Activated CD8-positive, alpha-beta T cell treated with anti-CD3 and anti-CD28 coated beads for 36 hours (primary cell): Measurements from ENCODE around the gene EEF1A2. TPM values are rescaled to one million over a fixed set of nuclear protein-coding genes. Genes with fewer than 3 reads are reported as not detected.

Experiments
- ATAC-seq: fragments of 200-7000 bp; cut with Tn5 transposase; one replicate; pipeline ENCODE4 v1.10.0; 2021; ENCODE audit warnings: mild to moderate bottlenecking, moderate library complexity
- CTCF ChIA-PET: fragments of 350-600 bp; sonication (Branson Sonifier 250); formaldehyde crosslinking; loops from one replicate; lab custom pipeline; 2021; ENCODE audit warnings: antibody characterized with exemption; lab: Charles Lee
- POLR2A ChIA-PET: fragments of 350-600 bp; sonication (Branson Sonifier 250); formaldehyde crosslinking; loops from one replicate; lab custom pipeline; 2021; ENCODE audit warnings: antibody characterized with exemption; lab: Charles Lee
- DNase-seq: peaks from one replicate; pipeline ENCODE4 v3.0.0-alpha.2; 2020
- H3K27ac Mint-ChIP-seq: one replicate; pipeline ENCODE4 v1.8.0; 2021; ENCODE audit warnings: mild to moderate bottlenecking, mixed read lengths
- H3K27me3 Mint-ChIP-seq: one replicate; pipeline ENCODE4 v1.8.0; 2021; ENCODE audit warnings: mixed read lengths
- H3K36me3 Mint-ChIP-seq: one replicate; pipeline ENCODE4 v1.8.0; 2021; ENCODE audit warnings: low read depth, mixed read lengths
- H3K4me1 Mint-ChIP-seq: one replicate; pipeline ENCODE4 v1.8.0; 2021; ENCODE audit warnings: low read depth, mixed read lengths
- H3K4me3 Mint-ChIP-seq: one replicate; pipeline ENCODE4 v1.8.0; 2021; ENCODE audit warnings: mild to moderate bottlenecking, moderate library complexity, mixed read lengths
- H3K9me3 Mint-ChIP-seq: one replicate; pipeline ENCODE4 v1.8.0; 2021; ENCODE audit warnings: mixed read lengths
- CTCF ChIP-seq: fragments of 200-600 bp; IDR thresholded peaks from one replicate; pipeline ENCODE4 v1.8.0; 2022; ENCODE audit warnings: antibody characterized with exemption, mild to moderate bottlenecking
- intact Hi-C: fragments of 100-400 bp; cut with micrococcal nuclease; formaldehyde crosslinking; loops from one replicate; pipeline ENCODE4 v1.10.0; 2022
- total RNA-seq, 2 experiments: library from RNA; stranded (reverse); gene quantifications; one replicate each; pipeline ENCODE4 v1.2.3, GENCODE V29; 2021

EEF1A2 gene
- total RNA-seq, 2 experiments from 2014 or later, result 1.4 to 2.2 TPM

- Mint-ChIP-seq H3K4me1 (no peaks in the 10 kb centered on the region), H3K36me3 (no peaks in the 10 kb centered on the region), H3K27ac (no peak overlapping the region), H3K4me3 (no peak overlapping the region), H3K27me3 (peaks cover 14% of the 10 kb centered on the region), H3K9me3 (no peaks in the 10 kb centered on the region)
- ChIA-PET POLR2A (no interaction called here), CTCF (interaction anchor here (1.0 to 1.1 kb wide), 2 partner anchors 43 to 113 kb away, joined by 3 read pairs; partner anchors contain the start of gene PTK6)
- no peak for DNase-seq
- ATAC-seq, result no peak
- intact Hi-C loops, result no loop called here
- no peak for TF ChIP-seq CTCF
Measured at GRCh38 chr20:63494420-63495166, 4.3 kb downstream of the EEF1A2 start.

DNA sequence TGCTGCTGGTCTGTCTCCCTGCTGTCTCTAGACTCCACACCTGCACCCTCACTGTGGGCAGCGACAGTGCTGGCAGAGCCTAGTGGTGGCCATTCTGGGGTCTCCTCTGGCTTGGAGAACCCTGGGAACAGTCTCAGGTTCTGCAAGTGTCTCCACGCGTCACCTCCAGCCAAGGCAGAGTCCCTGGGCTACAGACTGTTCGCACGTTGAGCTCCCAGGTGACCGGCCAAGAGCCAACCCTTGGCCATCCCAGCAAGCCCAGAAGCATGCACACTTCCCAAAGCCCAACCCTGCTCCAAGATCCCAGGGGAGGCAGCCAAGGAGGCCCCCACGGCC, 4.8 kb downstream of the EEF1A2 start:
- intact Hi-C loops, result no loop called here
- H3K4me1 Mint-ChIP-seq, result no peaks in the 10 kb centered on the region
- POLR2A ChIA-PET, result no interaction called here
- no peak overlapping the region for H3K4me3 Mint-ChIP-seq
- peaks cover 18% of the 10 kb centered on the region for H3K27me3 Mint-ChIP-seq
- no peaks in the 10 kb centered on the region for H3K36me3 Mint-ChIP-seq
- H3K9me3 Mint-ChIP-seq, result no peaks in the 10 kb centered on the region
- CTCF ChIA-PET, result interaction anchor here (1.1 kb wide), 1 partner anchor 43 kb away, joined by 3 read pairs; the partner anchor contains the start of gene PTK6
- DNase-seq, result no peak
- no peak overlapping the region for H3K27ac Mint-ChIP-seq
- no peak for ATAC-seq
- no peak for TF ChIP-seq CTCF

GRCh38 chr20:63493563-63494020, 5.3 kb downstream of the EEF1A2 start:
- DNase-seq (no peak), ATAC-seq (no peak)
- ChIA-PET POLR2A (interaction anchor here (1.0 kb wide), 1 partner anchor 28 kb away, joined by 3 read pairs; no protein-coding TSS in a partner anchor), CTCF (interaction anchor here (1.1 kb wide), 1 partner anchor 44 kb away, joined by 3 read pairs; the partner anchor contains the start of gene PTK6)
- no peaks in the 10 kb centered on the region for H3K36me3 Mint-ChIP-seq
- no peaks in the 10 kb centered on the region for H3K9me3 Mint-ChIP-seq
- H3K27me3 Mint-ChIP-seq, result peaks cover 18% of the 10 kb centered on the region
- H3K27ac Mint-ChIP-seq, result no peak overlapping the region
- H3K4me3 Mint-ChIP-seq, result no peak overlapping the region
- intact Hi-C loops, result no loop called here
- TF ChIP-seq CTCF, result no peak
- H3K4me1 Mint-ChIP-seq, result no peaks in the 10 kb centered on the region

DNA sequence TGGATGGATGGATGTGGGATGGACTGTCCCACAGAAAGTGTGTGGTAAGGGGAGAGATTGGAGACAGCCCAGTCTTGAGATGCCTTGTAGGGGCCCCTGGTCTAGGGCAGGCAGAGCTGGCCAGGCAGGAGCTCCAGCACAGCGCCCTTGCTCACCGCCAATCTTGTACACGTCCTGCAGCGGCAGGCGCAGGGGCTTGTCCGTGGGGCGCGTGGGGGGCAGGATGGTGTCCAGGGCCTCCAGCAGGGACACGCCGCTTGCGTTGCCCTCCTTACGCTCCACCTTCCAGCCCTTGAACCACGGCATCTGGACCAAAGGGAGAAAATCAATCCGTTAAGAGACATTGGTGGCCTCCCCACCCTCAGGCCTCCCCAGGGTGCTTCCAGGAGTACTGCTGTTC, 5.9 kb downstream of the EEF1A2 start:
- Mint-ChIP-seq H3K27me3 (peaks cover 18% of the 10 kb centered on the region), H3K4me3 (no peak overlapping the region), H3K36me3 (no peaks in the 10 kb centered on the region), H3K4me1 (no peaks in the 10 kb centered on the region), H3K9me3 (no peaks in the 10 kb centered on the region), H3K27ac (no peak overlapping the region)
- CTCF ChIA-PET, result no interaction called here
- DNase-seq (no peak), ATAC-seq (no peak)
- TF ChIP-seq CTCF, result no peak
- intact Hi-C loops, result no loop called here
- POLR2A ChIA-PET, result interaction anchor here (1.0 kb wide), 1 partner anchor 28 kb away, joined by 3 read pairs; no protein-coding TSS in a partner anchor

DNA sequence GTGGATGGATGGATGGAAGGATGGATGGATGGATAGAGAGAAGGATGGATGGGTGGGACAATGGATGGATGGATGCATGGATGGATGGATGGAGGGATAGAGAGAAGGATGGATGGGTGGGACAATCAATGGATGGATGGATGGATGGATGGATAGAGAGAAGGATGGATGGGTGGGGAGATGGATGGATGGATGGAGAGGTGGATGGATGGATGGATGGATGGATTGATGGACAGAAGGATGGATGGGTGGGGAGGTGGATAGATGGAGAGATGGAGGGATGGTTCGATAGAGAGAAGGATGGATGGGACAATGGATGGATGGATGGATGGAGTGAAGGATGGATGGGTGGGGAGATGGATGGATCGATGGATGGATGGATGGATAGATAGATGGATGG, 6.4 kb downstream of the EEF1A2 start:
- H3K36me3 Mint-ChIP-seq, result no peaks in the 10 kb centered on the region
- intact Hi-C loops, result no loop called here
- CTCF ChIA-PET, result no interaction called here
- DNase-seq (no peak), ATAC-seq (no peak)
- no peak overlapping the region for H3K27ac Mint-ChIP-seq
- H3K4me1 Mint-ChIP-seq, result no peaks in the 10 kb centered on the region
- H3K27me3 Mint-ChIP-seq, result peaks cover 17% of the 10 kb centered on the region
- no peak overlapping the region for H3K4me3 Mint-ChIP-seq
- POLR2A ChIA-PET, result interaction anchor here (1.0 kb wide), 1 partner anchor 29 kb away, joined by 3 read pairs; no protein-coding TSS in a partner anchor
- no peaks in the 10 kb centered on the region for H3K9me3 Mint-ChIP-seq
- TF ChIP-seq CTCF, result no peak
